GM18505 (cell line): Measurements from ENCODE around the gene M1AP.

Experiments
- ATAC-seq: cut with Tn5 transposase; IDR thresholded peaks from one replicate; pipeline ENCODE4 v1.9.1; 2021; ENCODE audit not compliant: unreplicated experiment
- POLR2A ChIP-seq: IDR thresholded peaks from 4 replicates; pipeline ENCODE4 v1.6.1; 2011; ENCODE audit warnings: borderline replicate concordance; ENCODE audit not compliant: insufficient read depth, insufficient read length; ENCODE audit errors: extremely low read depth

The M1AP gene

DNA sequence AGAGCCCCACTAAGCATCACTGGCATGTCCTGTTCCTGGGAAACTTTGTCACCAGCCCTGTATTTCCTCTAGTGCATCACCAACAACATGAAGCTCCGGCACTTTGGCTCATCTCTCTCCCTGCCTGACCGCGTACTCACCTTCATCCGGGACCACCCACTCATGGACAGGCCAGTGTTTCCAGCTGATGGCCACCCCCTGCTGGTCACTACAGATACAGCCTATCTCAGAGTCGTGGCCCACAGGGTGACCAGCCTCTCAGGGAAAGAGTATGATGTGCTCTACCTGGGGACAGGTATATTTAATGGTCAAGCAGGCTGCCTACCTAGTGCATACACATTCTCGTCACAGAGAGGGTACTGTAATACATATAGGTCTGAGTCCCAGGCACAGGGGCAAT, 27.0 kb upstream of the M1AP start:
- no peak for ATAC-seq
- TF ChIP-seq POLR2A = no peak

- no peak for TF ChIP-seq POLR2A
- ATAC-seq = no peak
Measured at GRCh38 chr2:74673826-74674528, 25.8 kb upstream of the M1AP start.

DNA sequence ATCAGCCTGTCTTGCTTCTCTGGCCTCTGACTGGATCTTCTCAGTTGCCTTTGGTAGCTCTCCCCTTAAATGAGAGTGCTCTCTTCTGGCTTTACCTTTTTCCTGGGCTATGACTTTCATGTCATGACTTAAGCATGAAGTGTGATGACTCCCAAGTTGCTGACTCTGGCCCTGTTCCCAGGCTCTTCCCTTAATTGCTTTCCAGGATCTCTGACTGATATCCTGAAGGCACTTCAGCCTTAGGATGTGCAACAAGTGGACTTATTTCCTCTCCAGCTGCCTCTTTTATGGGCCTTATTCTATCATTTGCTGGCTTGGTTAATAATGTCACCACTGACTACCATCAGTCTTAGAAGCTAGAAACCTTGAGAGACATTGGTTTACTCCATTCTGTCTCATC, 23.3 kb upstream of the M1AP start:
- TF ChIP-seq POLR2A = no peak
- no peak for ATAC-seq

DNA sequence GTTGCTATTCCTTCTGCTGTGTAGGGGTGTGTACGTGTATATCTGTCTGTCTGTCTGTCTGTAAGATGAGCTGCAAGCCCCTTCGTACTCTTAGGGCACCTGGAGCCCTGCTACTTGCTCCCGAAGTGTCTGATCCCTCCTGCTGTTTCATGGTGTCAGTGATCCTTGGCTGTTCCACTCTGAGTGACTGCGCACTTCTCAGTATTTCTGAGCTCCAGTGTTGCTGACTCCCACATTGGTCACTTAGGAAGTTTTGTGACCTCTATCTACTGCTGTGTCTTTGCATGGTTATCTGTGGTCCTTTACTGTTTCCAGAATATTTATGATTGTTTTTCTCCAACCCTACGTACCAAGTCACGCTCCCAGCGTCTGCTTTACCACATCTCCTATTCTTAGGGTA, 22.1 kb upstream of the M1AP start:
- no peak for TF ChIP-seq POLR2A
- ATAC-seq = no peak

- TF ChIP-seq POLR2A = no peak
- no peak for ATAC-seq
Measured at GRCh38 chr2:74668087-74668486, 20.0 kb upstream of the M1AP start.

DNA sequence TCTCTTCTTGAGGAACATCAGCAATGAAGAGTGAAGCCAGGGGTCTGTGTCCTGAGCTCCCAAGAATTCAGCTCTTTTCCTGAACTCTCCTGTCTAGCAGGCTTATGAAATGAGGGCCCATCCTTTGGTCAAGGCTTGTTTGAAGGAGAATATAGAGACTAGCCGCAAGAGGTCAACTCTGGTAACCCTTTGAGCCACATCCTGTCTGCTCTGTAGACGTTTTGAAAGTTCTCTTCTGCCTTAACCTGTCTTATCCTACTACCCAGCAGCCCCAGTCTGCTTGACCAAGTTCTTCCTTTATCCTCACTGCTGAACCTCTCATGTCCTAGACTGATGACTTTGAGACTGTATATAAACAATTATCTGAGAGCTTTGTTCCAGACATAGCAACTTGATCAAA, 11.3 kb upstream of the M1AP start:
- no peak for TF ChIP-seq POLR2A
- no peak for ATAC-seq

DNA sequence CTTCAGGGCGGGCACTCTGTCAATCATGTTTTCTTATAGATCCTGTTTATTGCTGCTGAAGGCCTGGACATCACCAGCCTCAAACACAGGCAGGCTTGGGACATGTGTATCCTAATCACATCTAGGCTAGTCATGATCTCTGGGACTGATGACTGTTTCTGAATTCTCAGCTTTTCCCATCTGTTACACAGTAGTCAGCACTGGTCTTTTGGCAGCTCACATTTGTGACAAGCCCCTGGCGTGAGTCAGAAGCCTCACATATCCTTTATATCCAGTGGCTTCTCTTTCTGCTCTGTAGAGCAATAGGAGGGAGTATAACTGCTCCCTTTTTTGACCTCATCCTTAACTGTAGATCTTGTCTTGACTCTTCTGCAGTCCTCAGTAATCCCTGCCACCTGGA, 10.4 kb upstream of the M1AP start:
- no peak for TF ChIP-seq POLR2A
- no peak for ATAC-seq

DNA sequence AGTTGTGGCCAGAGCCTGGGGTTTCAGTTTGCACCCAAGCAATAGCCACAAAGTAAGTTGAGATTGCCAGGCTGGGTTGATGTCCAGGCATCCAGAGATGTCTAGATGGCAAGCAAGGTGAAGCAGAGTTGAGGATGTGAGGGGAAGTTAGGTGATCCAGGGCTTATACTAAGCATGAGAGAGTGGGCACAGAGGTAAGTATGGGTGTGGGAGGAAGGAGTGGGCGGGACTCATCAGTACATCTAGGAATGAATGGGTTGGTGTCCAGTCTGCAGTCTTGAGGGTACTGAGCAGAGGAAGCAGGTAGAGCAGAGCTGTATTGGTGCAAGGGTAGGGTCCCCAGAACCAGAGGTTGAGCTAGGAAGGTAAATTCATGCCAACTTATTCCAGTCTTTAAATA, 7.4 kb upstream of the M1AP start:
- ATAC-seq = no peak
- TF ChIP-seq POLR2A = no peak

GRCh38 chr2:74653985-74654882, 6.1 kb upstream of the M1AP start, which contains the start of gene SEMA4F:
TSS of gene SEMA4F (plus strand) at chr2:74654247. CDS start at chr2:74654377, 130 bp downstream.
- peak; percentile 59 for TF ChIP-seq POLR2A
- ATAC-seq = peak; percentile 100

- peak; percentile 14 for ATAC-seq
- no peak for TF ChIP-seq POLR2A
Measured at GRCh38 chr2:74653589-74653984, 5.5 kb upstream of the M1AP start.

GRCh38 chr2:74646834-74647482, 1.2 kb downstream of the M1AP start:
- ATAC-seq = no peak
- no peak for TF ChIP-seq POLR2A

- no peak for ATAC-seq
Measured at GRCh38 chr2:74646201-74646600, 1.9 kb downstream of the M1AP start.

GRCh38 chr2:74645344-74645743, 2.8 kb downstream of the M1AP start:
- ATAC-seq = no peak
- no peak for TF ChIP-seq POLR2A

More at GRCh38 chr2:74646201-74646600, 1.9 kb downstream of the M1AP start:
- no peak for TF ChIP-seq POLR2A
